Stimulated activated CD4-positive, alpha-beta T cell treated with anti-CD3 and anti-CD28 coated beads, TNF-alpha, amount 100 ng/mL, for 1 hour (primary cell): ENCODE data around the gene MACF1.

ENCODE experiments used
- DNase-seq, 3 donors: peaks; one replicate each; pipeline ENCODE4 v3.0.0-alpha.2; 2020; ENCODE audit warnings: low read depth in 3 of 3, low spot score in 1 of 3

The MACF1 gene

GRCh38 chr1:39295901-39296300 lies 91.4 kb downstream of the MACF1 start:
- DNase-seq = no peak

- no peak for DNase-seq
Measured at GRCh38 chr1:39297551-39297950, 93.1 kb downstream of the MACF1 start.

GRCh38 chr1:39301606-39302005 lies 97.1 kb downstream of the MACF1 start:
- DNase-seq = no peak

- no peak for DNase-seq
Measured at GRCh38 chr1:39305555-39305954, 101.1 kb downstream of the MACF1 start.

- no peak for DNase-seq
Measured at GRCh38 chr1:39310015-39310414, 105.5 kb downstream of the MACF1 start.

- no peak for DNase-seq
Measured at GRCh38 chr1:39310691-39311090, 106.2 kb downstream of the MACF1 start.

GRCh38 chr1:39317111-39317510 lies 112.6 kb downstream of the MACF1 start:
- DNase-seq = no peak

GRCh38 chr1:39317910-39318633 lies 113.6 kb downstream of the MACF1 start:
- no peak for DNase-seq

GRCh38 chr1:39321979-39322378 lies 117.5 kb downstream of the MACF1 start:
- no peak for DNase-seq

- no peak for DNase-seq
Measured at GRCh38 chr1:39322431-39322830, 117.9 kb downstream of the MACF1 start.

- no peak for DNase-seq
Measured at GRCh38 chr1:39324888-39325287, 120.4 kb downstream of the MACF1 start.

GRCh38 chr1:39326836-39327235 lies 122.3 kb downstream of the MACF1 start:
- DNase-seq = no peak

GRCh38 chr1:39328095-39328494 lies 123.6 kb downstream of the MACF1 start:
- no peak for DNase-seq

- no peak for DNase-seq
Measured at GRCh38 chr1:39328586-39329121, 124.2 kb downstream of the MACF1 start.

GRCh38 chr1:39331647-39332046 lies 127.2 kb downstream of the MACF1 start:
- DNase-seq = no peak

GRCh38 chr1:39332291-39332690 lies 127.8 kb downstream of the MACF1 start:
- DNase-seq = no peak

- no peak for DNase-seq
Measured at GRCh38 chr1:39332828-39333227, 128.3 kb downstream of the MACF1 start.

- DNase-seq = no peak
Measured at GRCh38 chr1:39333296-39333695, 128.8 kb downstream of the MACF1 start.

- no peak for DNase-seq
Measured at GRCh38 chr1:39335216-39335615, 130.7 kb downstream of the MACF1 start.

GRCh38 chr1:39337067-39337466 lies 132.6 kb downstream of the MACF1 start:
- DNase-seq = no peak

- no peak for DNase-seq
Measured at GRCh38 chr1:39342776-39343175, 138.3 kb downstream of the MACF1 start.

GRCh38 chr1:39344394-39345154 lies 140.1 kb downstream of the MACF1 start:
- DNase-seq = no peak
